Prostate gland (tissue), 2 donors: Measurements from ENCODE around the gene CCDC73. TPM values are rescaled to one million over a fixed set of nuclear protein-coding genes. Genes with fewer than 3 reads are reported as not detected.
"Not testable (repeated sequence)": the region's sequence is repeated elsewhere in the genome, so short reads cannot be mapped to it uniquely, and the experiment has no call there.

Experiments
- DNase-seq: peaks from one replicate; pipeline ENCODE4 v3.0.0-alpha.2; 2019; ENCODE audit warnings: low spot score
- H3K27ac ChIP-seq, 2 donors: fragments of 200-600 bp; sonication (generic); 2 replicates each; pipeline ENCODE4 v1.5.1; 2017 to 2019
- H3K27me3 ChIP-seq: fragments of 200-600 bp; sonication (generic); replicated peaks from 2 replicates; pipeline ENCODE4 v1.5.1; 2019; ENCODE audit not compliant: insufficient read depth
- H3K36me3 ChIP-seq, 2 donors: fragments of 200-600 bp; sonication (generic); 1 replicate in 1 of 2; 2 replicates in 1 of 2; pipeline versions ENCODE4 v1.5.1 to v1.8.1; 2017 to 2019
- H3K4me1 ChIP-seq: fragments of 200-600 bp; sonication (generic); replicated peaks from 2 replicates; pipeline ENCODE4 v1.5.1; 2019
- H3K4me3 ChIP-seq, 2 donors: fragments of 200-600 bp; sonication (generic); 2 replicates each; pipeline ENCODE4 v1.5.1; 2017 to 2019
- H3K9me3 ChIP-seq: fragments of 200-600 bp; sonication (generic); 2 replicates; pipeline ENCODE4 v1.5.1; 2017
- POLR2A ChIP-seq: fragments of 450-650 bp; IDR thresholded peaks from one replicate; pipeline ENCODE4 v1.6.1; 2016; ENCODE audit warnings: antibody characterized with exemption, mild to moderate bottlenecking
- POLR2AphosphoS5 ChIP-seq: sonication (generic); formaldehyde crosslinking; IDR thresholded peaks from one replicate; pipeline ENCODE4 v1.6.1; 2017; ENCODE audit warnings: antibody characterized with exemption
- WGBS: methylation state at CpG from one replicate; pipeline ENCODE4 v1.1.5; 2018; 5-methylcytosine and 5-hydroxymethylcytosine counted together
- intact Hi-C: fragments of 100-400 bp; cut with DNase I; formaldehyde crosslinking; loops from one replicate; pipeline ENCODE4 v1.14.2; 2022
- total RNA-seq, 2 donors: library from RNA; depleted of rRNA; stranded (reverse); fragments of >200 nt; gene quantifications; one replicate each; pipeline ENCODE4 v1.1.0, GENCODE V29; 2016
- TF ChIP-seq, protein P1 (sequence below), 4 experiments: fragments of 200-600 bp in 2 of 4; fragments of 450-650 bp in 2 of 4; sonication (generic) in 2 of 4; IDR thresholded peaks; 1 replicate in 3 of 4; 2 replicates in 1 of 4; pipeline ENCODE4 v1.5.1; 2016 to 2019; ENCODE audit warnings: antibody characterized with exemption in 4 of 4, mild to moderate bottlenecking in 2 of 4, moderate library complexity in 2 of 4

CCDC73 gene
- total RNA-seq, 2 donors from 2014 or later = 0.09 to 2.7 TPM

DNA sequence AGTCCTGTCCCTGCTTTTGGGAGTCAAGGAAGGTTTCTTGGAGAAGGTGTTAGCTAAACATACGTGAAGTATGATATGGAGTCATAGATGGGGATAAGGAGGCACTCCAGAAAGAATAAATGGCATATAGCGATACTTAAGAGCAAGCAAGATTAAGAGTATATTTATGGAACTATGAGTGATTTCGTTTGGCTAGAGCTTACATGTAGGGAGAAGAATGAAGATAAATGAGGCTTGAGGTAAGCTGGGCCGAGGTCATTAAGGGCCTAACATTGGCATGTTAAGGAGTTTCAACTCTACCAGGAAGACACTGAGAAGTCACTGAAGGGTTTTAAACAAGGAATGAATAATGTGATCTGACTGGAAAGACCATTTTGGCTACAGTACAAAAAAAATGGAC, 177.6 kb downstream of the CCDC73 start:
- 88% methylated on average over 4 of the region's 4 CpGs for WGBS
- intact Hi-C loops = loop anchor here (10.0 kb wide), 1 partner anchor 292 kb away; no protein-coding TSS in a partner anchor
- Histone ChIP-seq H3K4me3 (no peak overlapping the region), H3K27ac (no peak overlapping the region), H3K36me3 (no peaks in the 10 kb centered on the region), H3K9me3 (no peaks in the 10 kb centered on the region), H3K4me1 (no peaks in the 10 kb centered on the region), H3K27me3 (no peaks in the 10 kb centered on the region)
- DNase-seq = no peak
- TF ChIP-seq POLR2AphosphoS5 (no peak), POLR2A (no peak)
- TF ChIP-seq, protein P1, sequence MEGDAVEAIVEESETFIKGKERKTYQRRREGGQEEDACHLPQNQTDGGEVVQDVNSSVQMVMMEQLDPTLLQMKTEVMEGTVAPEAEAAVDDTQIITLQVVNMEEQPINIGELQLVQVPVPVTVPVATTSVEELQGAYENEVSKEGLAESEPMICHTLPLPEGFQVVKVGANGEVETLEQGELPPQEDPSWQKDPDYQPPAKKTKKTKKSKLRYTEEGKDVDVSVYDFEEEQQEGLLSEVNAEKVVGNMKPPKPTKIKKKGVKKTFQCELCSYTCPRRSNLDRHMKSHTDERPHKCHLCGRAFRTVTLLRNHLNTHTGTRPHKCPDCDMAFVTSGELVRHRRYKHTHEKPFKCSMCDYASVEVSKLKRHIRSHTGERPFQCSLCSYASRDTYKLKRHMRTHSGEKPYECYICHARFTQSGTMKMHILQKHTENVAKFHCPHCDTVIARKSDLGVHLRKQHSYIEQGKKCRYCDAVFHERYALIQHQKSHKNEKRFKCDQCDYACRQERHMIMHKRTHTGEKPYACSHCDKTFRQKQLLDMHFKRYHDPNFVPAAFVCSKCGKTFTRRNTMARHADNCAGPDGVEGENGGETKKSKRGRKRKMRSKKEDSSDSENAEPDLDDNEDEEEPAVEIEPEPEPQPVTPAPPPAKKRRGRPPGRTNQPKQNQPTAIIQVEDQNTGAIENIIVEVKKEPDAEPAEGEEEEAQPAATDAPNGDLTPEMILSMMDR (IDR thresholded peaks at IDR 0.05) = no peak

DNA sequence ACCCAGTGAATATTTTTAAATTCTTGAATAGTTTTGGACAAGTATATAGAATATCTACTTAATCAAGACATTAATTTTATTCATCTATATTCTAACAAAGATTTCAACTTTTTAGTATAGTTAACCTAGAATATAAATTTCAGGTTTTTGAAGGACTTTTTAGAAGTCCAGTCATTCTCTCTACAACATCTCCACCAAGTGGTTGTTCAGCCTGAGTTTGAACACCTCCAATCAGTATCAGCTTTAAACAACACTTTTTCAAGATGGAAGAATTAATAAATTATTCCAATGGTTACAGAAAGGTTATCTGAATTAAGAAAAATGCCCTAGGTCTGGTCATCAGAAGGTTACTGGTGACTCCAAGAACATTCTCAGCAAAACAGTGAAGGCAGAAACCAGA, 179.0 kb downstream of the CCDC73 start:
- no peak overlapping the region for H3K4me3 ChIP-seq
- H3K27me3 ChIP-seq = no peaks in the 10 kb centered on the region
- no peaks in the 10 kb centered on the region for H3K4me1 ChIP-seq
- no peak for TF ChIP-seq POLR2A
- H3K27ac ChIP-seq = no peak overlapping the region
- no peaks in the 10 kb centered on the region for H3K36me3 ChIP-seq
- no peaks in the 10 kb centered on the region for H3K9me3 ChIP-seq
- intact Hi-C loops = loop anchor here (10.0 kb wide), 1 partner anchor 291 kb away; no protein-coding TSS in a partner anchor
- no peak for DNase-seq

DNA sequence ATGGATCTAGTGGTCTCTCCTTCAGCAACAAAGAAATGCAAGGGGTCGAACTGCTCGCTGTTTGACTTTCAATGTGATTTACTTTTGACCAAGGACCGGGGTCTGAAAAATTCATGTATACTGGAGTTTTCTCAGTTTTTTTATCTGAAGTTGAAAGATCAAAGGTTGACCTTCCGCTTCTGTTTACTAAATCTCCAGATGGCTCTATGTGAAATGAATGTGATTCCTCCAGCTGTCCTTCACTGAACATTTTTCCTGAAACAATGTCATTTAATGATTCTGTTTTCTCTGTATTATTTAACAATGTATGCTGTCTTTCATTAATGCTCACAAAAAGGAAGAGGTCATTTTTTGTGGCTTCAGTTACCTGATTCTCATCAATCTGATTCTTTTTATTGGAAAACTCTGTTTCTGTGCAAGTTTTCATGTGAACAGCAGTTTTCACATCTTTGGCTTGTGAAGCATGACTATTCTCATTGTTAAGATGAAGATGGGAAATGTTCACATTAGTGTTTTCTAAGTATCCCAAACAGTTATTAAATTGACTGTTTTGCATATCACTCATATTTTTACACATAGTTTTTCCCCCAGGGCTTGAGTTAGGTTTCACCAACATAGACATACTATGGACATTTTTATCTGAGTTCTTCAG, 180.8 kb downstream of the CCDC73 start:
- Histone ChIP-seq H3K27me3 (no peaks in the 10 kb centered on the region), H3K9me3 (no peaks in the 10 kb centered on the region), H3K4me1 (no peaks in the 10 kb centered on the region), H3K4me3 (no peak overlapping the region), H3K36me3 (no peaks in the 10 kb centered on the region), H3K27ac (no peak overlapping the region)
- no peak for TF ChIP-seq POLR2AphosphoS5
- TF ChIP-seq POLR2A = no peak
- TF ChIP-seq, protein P1 (IDR thresholded peaks at IDR 0.05) = no peak
- intact Hi-C loops = loop anchor here (10.0 kb wide), 1 partner anchor 289 kb away; no protein-coding TSS in a partner anchor
- 84% methylated on average over 4 of the region's 4 CpGs for WGBS
- DNase-seq = no peak

DNA sequence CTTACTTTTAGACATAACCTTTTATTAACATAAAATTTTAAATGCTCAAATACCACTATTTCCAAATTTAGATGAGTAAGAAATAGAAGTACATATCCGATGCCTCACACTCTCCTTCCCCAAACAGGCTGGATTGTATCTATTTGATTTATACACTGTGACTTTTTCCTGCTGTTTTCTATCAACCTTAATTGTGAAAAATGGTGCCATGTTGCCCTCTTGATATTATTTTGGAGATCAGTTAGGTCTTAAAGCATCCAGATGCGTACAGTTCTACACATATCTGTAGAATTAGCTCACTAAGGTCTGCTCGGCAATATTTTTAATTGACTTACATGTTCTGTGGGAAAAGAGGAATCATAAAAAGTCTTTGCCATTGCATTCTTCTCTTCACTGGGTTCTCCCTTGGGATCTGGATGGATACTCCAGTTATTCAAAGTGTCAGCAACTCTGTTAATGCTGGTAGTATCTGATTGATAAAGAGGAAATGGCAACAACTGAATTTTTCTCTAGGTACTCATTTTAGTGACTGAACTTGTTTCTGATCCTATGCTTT, 183.6 kb downstream of the CCDC73 start:
- no peaks in the 10 kb centered on the region for H3K36me3 ChIP-seq
- H3K9me3 ChIP-seq = no peaks in the 10 kb centered on the region
- DNase-seq = no peak
- no peaks in the 10 kb centered on the region for H3K4me1 ChIP-seq
- 86% methylated on average over 3 of the region's 3 CpGs for WGBS
- no peak overlapping the region for H3K27ac ChIP-seq
- TF ChIP-seq, protein P1 (IDR thresholded peaks at IDR 0.05) = no peak
- TF ChIP-seq POLR2AphosphoS5 = no peak
- no peak for TF ChIP-seq POLR2A
- H3K27me3 ChIP-seq = no peaks in the 10 kb centered on the region
- no peak overlapping the region for H3K4me3 ChIP-seq
- intact Hi-C loops = loop anchor here (10.0 kb wide), 1 partner anchor 286 kb away; no protein-coding TSS in a partner anchor

DNA sequence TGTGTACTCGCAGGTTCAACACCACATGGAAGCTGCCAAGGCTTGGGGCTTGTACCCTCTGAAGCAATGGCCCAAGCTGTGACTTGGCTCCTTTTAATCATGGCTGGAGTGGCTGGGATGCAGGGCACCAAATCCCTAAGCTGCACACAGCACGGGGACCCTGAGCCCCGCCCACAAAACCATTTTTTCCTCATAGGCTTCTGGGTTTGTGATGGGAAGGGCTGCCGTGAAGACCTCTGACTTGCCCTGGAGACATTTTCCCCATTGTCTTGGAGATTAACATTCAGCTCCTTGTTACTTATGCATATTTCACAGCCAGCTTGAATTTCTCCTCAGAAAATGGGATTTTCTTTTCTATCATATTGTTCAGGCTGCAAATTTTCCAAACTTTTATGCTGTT, 185.6 kb downstream of the CCDC73 start:
- DNase-seq, intact Hi-C loops, H3K36me3 ChIP-seq, H3K4me3 ChIP-seq, H3K9me3 ChIP-seq, H3K4me1 ChIP-seq, H3K27me3 ChIP-seq, H3K27ac ChIP-seq: not testable (repeated sequence)
- WGBS = 100% methylated on average over 4 of the region's 4 CpGs

DNA sequence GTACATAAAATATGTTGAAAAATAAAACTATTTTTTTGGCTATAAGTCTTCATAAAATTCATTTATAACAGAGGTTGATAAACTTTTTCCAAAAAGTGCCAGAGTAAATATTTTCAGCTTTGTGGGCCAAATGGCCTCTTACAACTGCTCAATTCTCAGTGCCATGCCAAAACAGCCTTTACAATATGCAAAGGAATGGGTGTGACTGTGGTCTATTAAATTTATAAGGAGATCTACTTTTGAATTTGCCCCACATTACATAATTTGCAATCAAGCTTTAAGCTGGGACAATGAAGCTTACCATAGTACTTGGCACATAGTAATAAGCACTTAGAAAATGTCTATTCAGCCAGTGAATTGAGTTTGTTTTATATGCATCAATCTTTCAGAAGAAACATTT, 188.2 kb downstream of the CCDC73 start:
- Histone ChIP-seq H3K4me3 (no peak overlapping the region), H3K27ac (no peak overlapping the region), H3K9me3 (no peaks in the 10 kb centered on the region), H3K27me3 (no peaks in the 10 kb centered on the region), H3K4me1 (peaks cover 3% of the 10 kb centered on the region), H3K36me3 (no peaks in the 10 kb centered on the region)
- intact Hi-C loops = no loop called here
- TF ChIP-seq POLR2A = no peak
- TF ChIP-seq, protein P1 (IDR thresholded peaks at IDR 0.05) = no peak
- DNase-seq = no peak
